Suprapubic skin (tissue), 4 donors: ENCODE measurements around the gene SPTBN1.

Experiments used
- POLR2A ChIP-seq, 2 donors: fragments of 450-650 bp; IDR thresholded peaks; one replicate each; pipeline ENCODE4 v1.6.1; 2017; ENCODE audit warnings: antibody characterized with exemption in 2 of 2, mild to moderate bottlenecking in 2 of 2, moderate library complexity in 2 of 2
- POLR2AphosphoS5 ChIP-seq, 3 donors: sonication (generic); formaldehyde crosslinking; IDR thresholded peaks; one replicate each; pipeline ENCODE4 v1.6.1; 2017; ENCODE audit warnings: antibody characterized with exemption in 3 of 3
- TF ChIP-seq, protein P1 (sequence below), 2 donors: fragments of 200-600 bp in 1 of 2; fragments of 450-650 bp in 1 of 2; sonication (generic) in 1 of 2; IDR thresholded peaks; one replicate each; pipeline ENCODE4 v1.5.1; 2016 to 2019; ENCODE audit warnings: antibody characterized with exemption in 2 of 2, mild to moderate bottlenecking in 1 of 2, moderate library complexity in 1 of 2

DNA sequence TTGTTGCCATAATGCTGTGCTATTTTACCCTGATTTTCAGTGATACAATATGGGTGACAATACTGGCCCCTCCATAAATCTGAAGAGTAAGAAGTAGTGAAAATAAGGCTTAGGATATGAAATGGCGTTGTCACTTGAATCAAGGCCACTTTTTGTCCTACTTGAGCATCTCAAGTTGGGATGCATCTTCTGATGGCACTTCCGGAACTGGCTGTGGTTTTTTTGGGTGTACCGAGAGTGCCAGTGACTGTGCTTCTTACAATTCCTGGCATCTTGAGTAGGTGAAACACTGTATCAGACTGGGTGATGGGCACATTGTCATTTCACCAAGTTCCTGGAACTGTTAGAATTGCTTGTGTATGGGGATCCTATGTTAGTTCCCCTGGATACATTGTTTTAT, 214.9 kb downstream of the SPTBN1 start:
- TF ChIP-seq, protein P1, sequence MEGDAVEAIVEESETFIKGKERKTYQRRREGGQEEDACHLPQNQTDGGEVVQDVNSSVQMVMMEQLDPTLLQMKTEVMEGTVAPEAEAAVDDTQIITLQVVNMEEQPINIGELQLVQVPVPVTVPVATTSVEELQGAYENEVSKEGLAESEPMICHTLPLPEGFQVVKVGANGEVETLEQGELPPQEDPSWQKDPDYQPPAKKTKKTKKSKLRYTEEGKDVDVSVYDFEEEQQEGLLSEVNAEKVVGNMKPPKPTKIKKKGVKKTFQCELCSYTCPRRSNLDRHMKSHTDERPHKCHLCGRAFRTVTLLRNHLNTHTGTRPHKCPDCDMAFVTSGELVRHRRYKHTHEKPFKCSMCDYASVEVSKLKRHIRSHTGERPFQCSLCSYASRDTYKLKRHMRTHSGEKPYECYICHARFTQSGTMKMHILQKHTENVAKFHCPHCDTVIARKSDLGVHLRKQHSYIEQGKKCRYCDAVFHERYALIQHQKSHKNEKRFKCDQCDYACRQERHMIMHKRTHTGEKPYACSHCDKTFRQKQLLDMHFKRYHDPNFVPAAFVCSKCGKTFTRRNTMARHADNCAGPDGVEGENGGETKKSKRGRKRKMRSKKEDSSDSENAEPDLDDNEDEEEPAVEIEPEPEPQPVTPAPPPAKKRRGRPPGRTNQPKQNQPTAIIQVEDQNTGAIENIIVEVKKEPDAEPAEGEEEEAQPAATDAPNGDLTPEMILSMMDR (IDR thresholded peaks at IDR 0.05): no peak
- no peak for TF ChIP-seq POLR2A (IDR thresholded peaks at IDR 0.05)
- no peak for TF ChIP-seq POLR2AphosphoS5 (IDR thresholded peaks at IDR 0.05)
